HepG2 (cell line): Measurements from ENCODE around the gene SERHL2.
"Not testable (repeated sequence)": the region's sequence is repeated elsewhere in the genome, so short reads cannot be mapped to it uniquely, and the experiment has no call there.

Experiments used
- CTCF ChIP-seq: sonication (generic); formaldehyde crosslinking; IDR thresholded peaks from 2 replicates; pipeline ENCODE4 v1.5.0; 2020; ENCODE audit warnings: mild to moderate bottlenecking, missing genetic modification reagents, moderate library complexity
- HIC2 ChIP-seq: sonication (generic); formaldehyde crosslinking; IDR thresholded peaks from 2 replicates; pipeline ENCODE4 v1.9.0; 2022; ENCODE audit warnings: low read depth, missing genetic modification reagents
- POLR2A ChIP-seq, 2 experiments: IDR thresholded peaks; 2 replicates each; pipeline ENCODE4 v1.6.1; 2011; ENCODE audit warnings: low read depth in 2 of 2, low read length in 2 of 2, mild to moderate bottlenecking in 1 of 2, moderate library complexity in 1 of 2; ENCODE audit not compliant: insufficient read depth in 1 of 2
- TCF12 ChIP-seq, 2 experiments: fragments of 450-650 bp in 1 of 2; sonication (generic) in 1 of 2; formaldehyde crosslinking in 1 of 2; IDR thresholded peaks; 2 replicates each; pipeline versions ENCODE4 v1.6.1 to v1.8.0; 2017 to 2022; ENCODE audit warnings: antibody characterized with exemption in 1 of 2, mild to moderate bottlenecking in 1 of 2, missing genetic modification reagents in 1 of 2, moderate library complexity in 1 of 2
- ZNF839 ChIP-seq: sonication (generic); formaldehyde crosslinking; IDR thresholded peaks from 2 replicates; pipeline ENCODE4 v1.4.0; 2020; ENCODE audit warnings: missing genetic modification reagents, mild to moderate bottlenecking, borderline replicate concordance
- TF ChIP-seq, protein P1 (sequence below): IDR thresholded peaks from 2 replicates; pipeline ENCODE4 v1.6.1; 2012; ENCODE audit warnings: inconsistent platforms

DNA sequence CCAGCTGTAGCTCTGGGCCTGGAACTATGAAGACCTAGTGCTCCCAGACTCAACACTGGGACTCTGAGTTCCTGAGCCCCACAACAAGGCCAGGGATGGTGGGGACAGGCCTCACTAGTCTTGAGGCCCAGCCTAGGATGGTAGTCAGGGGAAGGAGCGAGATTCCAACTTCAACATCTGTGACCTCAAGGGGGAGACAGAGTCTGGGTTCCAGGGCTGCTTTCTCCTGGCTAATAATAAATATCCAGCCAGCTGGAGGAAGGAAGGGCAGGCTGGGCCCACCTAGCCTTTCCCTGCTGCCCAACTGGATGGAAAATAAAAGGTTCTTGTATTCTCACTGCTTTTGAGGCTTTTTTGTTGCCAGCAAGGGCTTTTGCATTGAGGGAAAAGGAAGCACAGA is 20.3 kb downstream of the SERHL2 start:
- not testable (repeated sequence) for TF ChIP-seq HIC2; POLR2A (IDR thresholded peaks at IDR 0.05; ENCODE audit: insufficient read depth in 1 of 2, low read depth in 2 of 2, low read length in 2 of 2); TCF12 (IDR thresholded peaks at IDR 0.05); TCF12 (CRISPR knock-in tag; IDR thresholded peaks at IDR 0.05); CTCF (CRISPR knock-in tag); ZNF839 (CRISPR knock-in tag)
- TF ChIP-seq, protein P1, sequence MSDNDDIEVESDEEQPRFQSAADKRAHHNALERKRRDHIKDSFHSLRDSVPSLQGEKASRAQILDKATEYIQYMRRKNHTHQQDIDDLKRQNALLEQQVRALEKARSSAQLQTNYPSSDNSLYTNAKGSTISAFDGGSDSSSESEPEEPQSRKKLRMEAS = not testable (repeated sequence)
